ENCODE measurements around the gene MRTFB. TPM values are rescaled to one million over a fixed set of nuclear protein-coding genes. Genes with fewer than 3 reads are reported as not detected.

MRTFB gene
- total and polyA plus RNA-seq, 2 of the 13 experiments (the other 11 are each of a cell fraction or from before 2014, with no cell fraction given): 11.4 to 14.0 TPM

DNA sequence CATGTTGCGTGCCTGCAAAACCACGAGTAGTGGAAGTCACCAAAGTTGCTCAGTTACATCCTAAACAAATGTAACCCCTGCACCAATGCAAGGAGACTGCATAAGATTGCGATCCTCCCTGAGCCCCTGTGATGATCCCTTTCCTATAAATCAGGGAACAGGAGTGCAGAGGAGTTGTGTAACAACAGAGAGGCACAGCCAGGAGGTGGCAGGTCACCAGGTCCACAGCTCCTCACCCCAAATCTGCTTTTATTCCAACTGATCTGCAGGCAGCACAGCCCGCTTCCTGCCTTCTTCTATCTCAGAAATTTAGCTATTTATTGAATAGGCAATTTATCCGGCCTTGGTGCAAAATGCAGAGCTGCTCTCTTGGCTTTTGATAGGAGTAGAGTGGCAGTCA lies 36.0 kb upstream of the MRTFB start (continued):
- TF ChIP-seq, protein P1, sequence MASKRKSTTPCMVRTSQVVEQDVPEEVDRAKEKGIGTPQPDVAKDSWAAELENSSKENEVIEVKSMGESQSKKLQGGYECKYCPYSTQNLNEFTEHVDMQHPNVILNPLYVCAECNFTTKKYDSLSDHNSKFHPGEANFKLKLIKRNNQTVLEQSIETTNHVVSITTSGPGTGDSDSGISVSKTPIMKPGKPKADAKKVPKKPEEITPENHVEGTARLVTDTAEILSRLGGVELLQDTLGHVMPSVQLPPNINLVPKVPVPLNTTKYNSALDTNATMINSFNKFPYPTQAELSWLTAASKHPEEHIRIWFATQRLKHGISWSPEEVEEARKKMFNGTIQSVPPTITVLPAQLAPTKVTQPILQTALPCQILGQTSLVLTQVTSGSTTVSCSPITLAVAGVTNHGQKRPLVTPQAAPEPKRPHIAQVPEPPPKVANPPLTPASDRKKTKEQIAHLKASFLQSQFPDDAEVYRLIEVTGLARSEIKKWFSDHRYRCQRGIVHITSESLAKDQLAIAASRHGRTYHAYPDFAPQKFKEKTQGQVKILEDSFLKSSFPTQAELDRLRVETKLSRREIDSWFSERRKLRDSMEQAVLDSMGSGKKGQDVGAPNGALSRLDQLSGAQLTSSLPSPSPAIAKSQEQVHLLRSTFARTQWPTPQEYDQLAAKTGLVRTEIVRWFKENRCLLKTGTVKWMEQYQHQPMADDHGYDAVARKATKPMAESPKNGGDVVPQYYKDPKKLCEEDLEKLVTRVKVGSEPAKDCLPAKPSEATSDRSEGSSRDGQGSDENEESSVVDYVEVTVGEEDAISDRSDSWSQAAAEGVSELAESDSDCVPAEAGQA (IDR thresholded peaks at IDR 0.05; ENCODE audit: low read depth): no peak
- TF ChIP-seq, protein P1 (CRISPR knock-in tag; IDR thresholded peaks at IDR 0.05; ENCODE audit: borderline replicate concordance): no peak
- TF ChIP-seq, protein P2, sequence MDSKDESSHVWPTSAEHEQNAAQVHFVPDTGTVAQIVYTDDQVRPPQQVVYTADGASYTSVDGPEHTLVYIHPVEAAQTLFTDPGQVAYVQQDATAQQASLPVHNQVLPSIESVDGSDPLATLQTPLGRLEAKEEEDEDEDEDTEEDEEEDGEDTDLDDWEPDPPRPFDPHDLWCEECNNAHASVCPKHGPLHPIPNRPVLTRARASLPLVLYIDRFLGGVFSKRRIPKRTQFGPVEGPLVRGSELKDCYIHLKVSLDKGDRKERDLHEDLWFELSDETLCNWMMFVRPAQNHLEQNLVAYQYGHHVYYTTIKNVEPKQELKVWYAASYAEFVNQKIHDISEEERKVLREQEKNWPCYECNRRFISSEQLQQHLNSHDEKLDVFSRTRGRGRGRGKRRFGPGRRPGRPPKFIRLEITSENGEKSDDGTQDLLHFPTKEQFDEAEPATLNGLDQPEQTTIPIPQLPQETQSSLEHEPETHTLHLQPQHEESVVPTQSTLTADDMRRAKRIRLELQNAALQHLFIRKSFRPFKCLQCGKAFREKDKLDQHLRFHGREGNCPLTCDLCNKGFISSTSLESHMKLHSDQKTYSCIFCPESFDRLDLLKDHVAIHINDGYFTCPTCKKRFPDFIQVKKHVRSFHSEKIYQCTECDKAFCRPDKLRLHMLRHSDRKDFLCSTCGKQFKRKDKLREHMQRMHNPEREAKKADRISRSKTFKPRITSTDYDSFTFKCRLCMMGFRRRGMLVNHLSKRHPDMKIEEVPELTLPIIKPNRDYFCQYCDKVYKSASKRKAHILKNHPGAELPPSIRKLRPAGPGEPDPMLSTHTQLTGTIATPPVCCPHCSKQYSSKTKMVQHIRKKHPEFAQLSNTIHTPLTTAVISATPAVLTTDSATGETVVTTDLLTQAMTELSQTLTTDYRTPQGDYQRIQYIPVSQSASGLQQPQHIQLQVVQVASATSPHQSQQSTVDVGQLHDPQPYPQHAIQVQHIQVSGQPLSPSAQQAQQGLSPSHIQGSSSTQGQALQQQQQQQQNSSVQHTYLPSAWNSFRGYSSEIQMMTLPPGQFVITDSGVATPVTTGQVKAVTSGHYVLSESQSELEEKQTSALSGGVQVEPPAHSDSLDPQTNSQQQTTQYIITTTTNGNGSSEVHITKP (CRISPR knock-in tag; IDR thresholded peaks at IDR 0.05; ENCODE audit: low read depth): no peak
- TF ChIP-seq PITX1 (CRISPR knock-in tag; IDR thresholded peaks at IDR 0.05) (no peak), ZNF256 (CRISPR knock-in tag; conservative IDR thresholded peaks at IDR 0.05) (no peak), FOSL2 (CRISPR knock-in tag; IDR thresholded peaks at IDR 0.05) (no peak), HIVEP1 (CRISPR knock-in tag; IDR thresholded peaks at IDR 0.05) (no peak), ZBTB38 (CRISPR knock-in tag; IDR thresholded peaks at IDR 0.05) (no peak), RXRA (CRISPR knock-in tag; IDR thresholded peaks at IDR 0.05) (no peak), SPEN (CRISPR knock-in tag; IDR thresholded peaks at IDR 0.05; ENCODE audit: low read depth) (no peak)
- TF ChIP-seq, protein P3, sequence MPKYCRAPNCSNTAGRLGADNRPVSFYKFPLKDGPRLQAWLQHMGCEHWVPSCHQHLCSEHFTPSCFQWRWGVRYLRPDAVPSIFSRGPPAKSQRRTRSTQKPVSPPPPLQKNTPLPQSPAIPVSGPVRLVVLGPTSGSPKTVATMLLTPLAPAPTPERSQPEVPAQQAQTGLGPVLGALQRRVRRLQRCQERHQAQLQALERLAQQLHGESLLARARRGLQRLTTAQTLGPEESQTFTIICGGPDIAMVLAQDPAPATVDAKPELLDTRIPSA (CRISPR knock-in tag; IDR thresholded peaks at IDR 0.05; ENCODE audit: borderline replicate concordance): no peak

Data from HepG2 (cell line).